NCI-H460 (cell line): Measurements from ENCODE around the gene PLA2G2C. TPM values are rescaled to one million over a fixed set of nuclear protein-coding genes. Genes with fewer than 3 reads are reported as not detected.
"Not testable (repeated sequence)": the region's sequence is repeated elsewhere in the genome, so short reads cannot be mapped to it uniquely, and the experiment has no call there.

ENCODE experiments used
- DNase-seq: peaks from one replicate; pipeline ENCODE4 v3.0.0-alpha.2; 2016; ENCODE audit warnings: low read depth; ENCODE audit errors: extremely low read depth
- total RNA-seq: library from RNA; depleted of rRNA; stranded (reverse); fragments of >200 nt; shearing (Covaris generic); gene quantifications from 2 replicates; pipeline ENCODE4 v1.2.3, GENCODE V29; 2014

Gene PLA2G2C
- total RNA-seq, 1 experiment from 2014 or later, result not detected

GRCh38 chr1:20139776-20140612 lies 46.3 kb downstream of the PLA2G2C start:
- DNase-seq, result no peak

GRCh38 chr1:20138961-20139550 lies 47.3 kb downstream of the PLA2G2C start, which contains the start of gene PLA2G2F:
Gene PLA2G2F (plus strand): TSS chr1:20139323. CDS start chr1:20139428, 105 bp downstream.
- DNase-seq, result no peak

GRCh38 chr1:20138346-20138745 lies 48.0 kb downstream of the PLA2G2C start:
- no peak for DNase-seq

- no peak for DNase-seq
These were observed 48.7 kb downstream of the PLA2G2C start for GRCh38 chr1:20137604-20138003.

- no peak for DNase-seq
These were observed 49.3 kb downstream of the PLA2G2C start for GRCh38 chr1:20137055-20137454.

- no peak for DNase-seq
These were observed 50.1 kb downstream of the PLA2G2C start for GRCh38 chr1:20136249-20136648.

GRCh38 chr1:20134995-20135394 lies 51.3 kb downstream of the PLA2G2C start:
- no peak for DNase-seq

GRCh38 chr1:20130518-20130917 lies 55.8 kb downstream of the PLA2G2C start:
- not testable (repeated sequence) for DNase-seq

- DNase-seq, result no peak
These were observed 59.4 kb downstream of the PLA2G2C start for GRCh38 chr1:20126806-20127440.

GRCh38 chr1:20126041-20126805 lies 60.1 kb downstream of the PLA2G2C start:
- DNase-seq, result no peak

- DNase-seq, result no peak
These were observed 61.2 kb downstream of the PLA2G2C start for GRCh38 chr1:20125100-20125499.

GRCh38 chr1:20124456-20125057 lies 61.8 kb downstream of the PLA2G2C start:
- DNase-seq, result peak; percentile 8

- no peak for DNase-seq
These were observed 62.4 kb downstream of the PLA2G2C start for GRCh38 chr1:20123722-20124455.

GRCh38 chr1:20120796-20121195 lies 65.5 kb downstream of the PLA2G2C start:
- no peak for DNase-seq

- DNase-seq, result no peak
These were observed 67.0 kb downstream of the PLA2G2C start, which contains the start of gene PLA2G2D for GRCh38 chr1:20119347-20119746. Gene PLA2G2D (minus strand): TSS chr1:20119536. CDS start chr1:20119498, 38 bp downstream.

GRCh38 chr1:20117236-20117635 lies 69.1 kb downstream of the PLA2G2C start:
- DNase-seq, result no peak

GRCh38 chr1:20115916-20116315 lies 70.4 kb downstream of the PLA2G2C start:
- no peak for DNase-seq

GRCh38 chr1:20115479-20115878 lies 70.8 kb downstream of the PLA2G2C start:
- DNase-seq, result no peak

GRCh38 chr1:20114021-20114648 lies 72.2 kb downstream of the PLA2G2C start:
- no peak for DNase-seq
